Measurements from ENCODE around the gene RMND1.

DNA sequence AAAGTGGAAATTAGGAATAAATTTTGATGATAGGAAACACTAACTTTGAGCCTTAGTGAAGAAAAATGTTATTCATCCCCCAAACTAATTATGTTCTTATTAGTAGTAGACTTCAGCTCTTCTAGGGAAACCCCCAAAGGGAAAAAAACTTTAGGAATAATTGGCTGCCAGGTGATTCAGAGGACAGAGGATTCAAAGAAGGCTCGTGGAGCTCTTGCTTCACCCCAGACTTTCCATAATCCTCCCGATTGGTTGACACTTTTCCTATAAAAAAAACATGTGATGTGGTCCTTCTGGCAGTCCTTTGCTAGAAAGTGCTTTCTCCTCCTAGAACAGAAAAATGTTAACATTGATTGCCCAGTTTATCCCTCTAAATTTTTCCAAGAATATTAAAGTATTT is 36.3 kb upstream of the RMND1 start:
- no peak for TF ChIP-seq CTCF (IDR thresholded peaks at IDR 0.05; ENCODE audit: insufficient read depth, low read length)
- TF ChIP-seq REST (IDR thresholded peaks at IDR 0.05; ENCODE audit: insufficient replicate concordance, low read depth), result no peak
- TF ChIP-seq POLR2AphosphoS5 (IDR thresholded peaks at IDR 0.05; ENCODE audit: low read depth), result no peak
- no peak for TF ChIP-seq GABPA (IDR thresholded peaks at IDR 0.05; ENCODE audit: low read depth)
- TF ChIP-seq SPI1 (IDR thresholded peaks at IDR 0.05; ENCODE audit: borderline replicate concordance, low read depth), result no peak
